Amniotic stem cell (primary cell): Measurements from ENCODE around the gene CHRNA5.

Source experiments
- DNase-seq: peaks from one replicate; lab custom pipeline; 2025; lab: John Stamatoyannopoulos, UW

Gene CHRNA5

DNA sequence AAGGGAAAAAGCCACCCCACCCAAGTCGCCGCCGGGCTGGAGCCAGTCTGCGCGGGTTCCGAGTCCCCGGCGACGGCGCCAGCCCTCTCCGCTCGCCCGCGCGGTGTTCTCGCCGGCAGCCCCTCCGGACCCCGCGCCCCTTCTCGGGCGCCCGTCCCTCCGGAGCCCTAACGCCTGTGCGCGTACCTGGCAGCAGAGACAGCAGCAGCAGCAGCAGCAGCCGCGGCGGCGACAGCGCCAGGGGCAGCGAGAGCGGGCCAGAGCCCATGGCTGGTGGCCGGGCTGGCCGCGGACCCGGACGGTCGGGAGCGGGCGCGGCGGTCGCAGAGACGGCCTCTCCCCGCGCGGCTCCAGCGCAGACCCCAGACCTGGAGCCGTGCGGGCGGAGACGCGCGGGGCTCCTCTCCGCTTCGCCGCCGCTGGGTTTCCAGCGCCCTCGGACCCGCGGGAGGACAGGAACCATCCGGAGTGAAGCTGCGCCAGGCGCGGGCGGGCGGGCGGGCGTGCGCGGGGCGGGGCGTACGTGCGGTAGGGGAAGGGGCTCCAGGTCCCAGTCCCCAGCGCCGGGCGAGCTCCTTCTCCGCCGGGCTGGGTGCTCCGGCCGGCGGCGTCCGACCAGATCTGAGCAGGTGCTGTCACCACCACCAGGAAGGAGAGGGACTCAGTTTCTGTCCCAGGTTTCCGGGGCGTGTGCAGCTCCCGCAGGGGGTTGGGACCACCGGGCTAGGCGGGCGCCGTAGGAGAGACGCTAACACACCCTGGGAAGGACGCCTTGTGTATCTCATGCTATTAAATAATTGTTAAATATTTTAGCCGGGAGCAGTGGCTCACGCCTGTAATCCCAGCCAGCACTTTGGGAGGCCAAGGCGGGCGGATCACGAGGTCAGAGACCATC, 55.5 kb downstream of the CHRNA5 start, which contains the start of gene CHRNA3:
Gene CHRNA3, minus strand, starts transcription at position 470 of the 895 bp plus-strand sequence. Its CDS starts 202 bp downstream, at position 268.
- DNase-seq, result no peak

DNA sequence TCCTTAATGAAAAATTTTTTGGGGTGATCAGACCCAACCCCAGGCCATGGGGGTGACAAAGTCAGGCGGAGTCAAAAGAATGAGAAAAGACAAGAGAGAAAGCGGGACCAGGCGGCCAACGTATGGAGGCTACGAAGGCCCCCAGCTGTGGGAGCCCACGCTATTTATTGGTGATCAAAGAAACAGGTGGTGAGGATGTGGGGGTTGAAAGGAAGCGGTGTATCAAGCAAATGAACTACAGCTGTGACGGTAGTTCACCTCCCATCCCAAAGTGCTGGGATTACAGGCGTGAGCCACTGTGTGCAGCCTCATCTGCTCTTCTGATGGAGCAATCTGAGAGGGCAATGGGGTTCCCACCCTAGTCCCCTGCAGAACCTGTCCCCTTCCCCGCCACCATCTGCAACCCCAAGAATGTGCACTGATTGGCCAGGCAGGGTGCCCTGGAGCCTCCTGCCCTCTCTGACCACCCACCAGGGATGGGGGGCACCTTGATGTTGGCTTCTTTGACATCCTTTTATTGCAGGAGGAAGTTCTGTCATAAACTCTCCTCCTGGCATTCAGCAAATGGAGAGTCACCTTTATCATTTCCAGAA, 56.6 kb downstream of the CHRNA5 start:
- no peak for DNase-seq

DNA sequence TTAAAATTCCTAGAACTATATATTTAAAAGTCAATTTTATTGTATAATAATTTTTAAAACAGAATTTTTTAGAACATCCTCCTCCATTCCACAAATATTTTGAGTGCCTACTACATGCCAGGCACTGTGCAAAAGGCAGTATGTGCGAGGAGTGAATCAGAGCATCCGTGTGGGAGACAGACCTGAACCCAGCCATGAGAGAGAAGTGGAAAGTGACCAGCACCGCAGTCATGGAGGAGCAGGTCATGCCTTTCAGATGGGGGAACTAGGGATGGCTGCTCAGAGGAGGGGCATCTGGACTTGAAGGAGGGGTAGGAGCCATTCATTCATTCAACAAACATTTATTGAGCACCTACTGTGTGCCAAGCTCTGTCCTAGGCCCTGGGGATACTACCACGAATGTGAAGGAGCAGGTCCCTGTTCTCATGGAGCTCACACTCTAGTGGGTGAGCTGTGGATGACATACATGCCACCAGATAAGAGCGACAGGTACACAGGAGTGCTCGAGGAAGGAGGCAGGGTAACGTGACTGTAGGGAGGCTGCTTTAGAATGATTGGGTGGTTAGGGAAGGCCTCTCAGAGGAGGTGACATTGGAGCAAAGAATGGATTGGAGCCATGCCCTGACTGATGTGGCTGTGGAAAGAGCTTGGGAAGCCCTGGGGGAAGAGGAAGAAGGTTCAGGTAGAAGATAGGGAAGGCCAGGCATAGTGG, 58.6 kb downstream of the CHRNA5 start:
- DNase-seq, result no peak

DNA sequence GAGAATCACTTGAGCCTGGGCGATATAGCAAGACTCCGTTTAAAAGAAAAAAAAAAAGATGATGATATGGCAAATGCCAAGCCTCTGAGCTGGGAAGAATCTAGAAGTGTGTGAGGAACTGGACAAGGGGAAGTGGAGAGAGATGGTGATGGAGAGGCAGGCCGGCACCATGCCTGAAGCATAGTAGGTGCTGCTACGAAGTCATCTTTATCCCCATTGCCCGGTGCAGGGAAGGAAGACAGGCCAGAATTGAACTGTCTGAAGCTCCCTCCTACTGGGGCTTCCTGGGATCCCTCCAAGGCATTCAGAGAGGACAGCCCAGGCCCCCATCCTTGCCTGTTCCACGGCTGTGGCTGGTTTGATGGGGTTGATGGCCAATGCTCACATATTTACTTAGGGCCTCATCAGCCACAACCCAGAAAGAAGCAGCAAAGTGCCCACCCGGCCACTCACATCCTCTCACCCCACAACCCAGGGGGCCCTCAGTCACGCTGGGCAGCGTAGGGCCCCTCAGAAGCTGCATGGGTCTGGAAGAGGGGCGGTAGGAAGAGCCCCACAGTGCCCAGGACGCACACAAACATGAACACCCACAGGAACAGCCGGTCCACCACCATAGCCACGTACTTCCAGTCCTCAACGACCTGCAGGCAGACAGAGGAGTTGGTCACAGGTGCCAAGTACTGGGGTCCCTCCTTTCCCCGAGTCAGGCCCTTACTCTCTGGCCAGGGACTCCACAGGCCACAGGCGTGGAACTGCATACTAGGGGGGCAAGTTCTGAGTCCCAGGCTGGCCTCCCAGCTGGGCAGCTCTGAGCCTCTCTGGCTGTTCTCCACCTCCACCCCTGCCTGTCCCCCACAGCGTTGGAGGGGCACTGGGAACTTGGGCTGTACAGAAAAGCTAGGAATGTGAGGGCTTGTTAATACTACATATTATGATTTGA, 59.6 kb downstream of the CHRNA5 start:
- no peak for DNase-seq

DNA sequence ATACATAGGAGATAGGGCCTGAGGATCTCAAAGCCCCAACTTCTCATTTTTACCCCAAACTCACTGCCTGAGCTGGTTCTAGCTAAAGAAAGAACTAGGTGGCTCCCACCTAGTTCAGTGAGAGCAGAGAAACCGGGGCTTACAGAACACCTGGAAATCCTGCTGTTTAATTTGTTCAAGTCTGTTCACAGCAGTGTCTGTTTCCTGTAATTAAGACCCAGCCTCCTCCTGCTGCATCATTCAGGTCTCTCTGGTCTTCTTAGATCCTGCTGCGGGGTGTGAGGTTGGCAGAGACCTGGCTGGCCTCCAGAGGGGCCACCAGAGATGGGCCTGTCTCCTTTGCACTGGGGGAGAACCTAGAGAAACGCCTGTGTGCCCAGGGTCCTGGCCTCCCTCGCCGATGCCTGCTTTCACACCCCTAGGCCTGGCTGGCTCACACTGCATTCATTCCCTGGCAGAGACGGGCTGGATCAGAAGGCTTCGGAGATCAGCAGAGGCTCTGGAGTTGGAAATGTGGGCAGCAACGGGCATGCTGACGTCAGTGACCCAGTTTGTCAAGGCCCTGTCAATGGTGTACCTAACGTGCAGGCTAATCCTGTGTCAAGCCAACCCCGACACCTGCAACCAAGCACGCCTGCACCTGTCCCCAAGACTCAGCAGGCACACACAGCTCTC, 60.4 kb downstream of the CHRNA5 start:
- DNase-seq, result no peak

DNA sequence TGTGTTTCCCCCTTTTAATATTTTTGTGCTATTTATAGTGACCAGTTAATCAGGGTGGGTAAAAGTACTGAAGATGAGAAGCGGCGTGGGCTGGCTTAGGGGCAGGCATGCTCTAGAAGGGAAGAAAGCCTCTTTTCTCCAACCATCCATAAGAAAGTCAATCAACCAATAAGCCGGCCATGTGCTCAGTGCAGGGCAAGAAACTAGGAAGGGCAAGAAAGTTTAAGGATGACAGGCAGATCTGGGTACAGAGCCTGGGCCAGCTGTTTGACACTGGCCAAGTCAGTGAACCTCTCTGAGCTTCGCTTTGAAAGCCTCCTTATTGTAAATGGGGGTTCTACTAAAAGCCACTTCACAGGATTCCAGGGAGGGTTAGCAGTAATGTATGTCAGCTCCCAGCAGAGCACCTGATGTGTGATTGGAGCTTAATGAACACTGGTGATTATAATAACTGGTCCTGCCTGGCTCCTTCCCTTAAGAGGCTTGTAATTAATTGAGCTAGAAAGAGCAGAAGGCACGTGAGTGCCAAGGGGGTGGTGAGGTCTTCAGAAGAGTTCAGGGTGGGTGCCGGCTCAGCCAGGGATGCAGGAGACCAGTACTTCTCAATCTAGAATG, 61.2 kb downstream of the CHRNA5 start:
- no peak for DNase-seq

DNA sequence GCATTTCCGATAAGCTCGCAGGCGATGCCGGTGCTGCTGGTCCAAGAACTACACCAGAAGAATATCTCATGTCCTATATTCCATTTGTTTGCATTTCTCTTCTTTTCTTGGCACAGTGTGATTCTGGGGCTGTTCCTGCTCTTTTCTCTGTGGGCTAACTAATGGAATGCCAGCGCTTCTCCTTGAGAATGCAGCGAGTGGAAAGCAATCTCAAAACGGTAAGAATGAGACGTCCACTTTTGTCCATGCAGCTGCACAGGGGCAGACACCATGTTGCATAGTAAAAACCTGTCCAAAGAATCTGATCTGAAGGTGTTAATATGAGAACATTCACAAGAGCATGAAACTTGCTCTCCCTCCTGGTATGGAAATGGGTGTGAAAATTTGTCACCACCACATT, 62.0 kb downstream of the CHRNA5 start:
- DNase-seq, result no peak

DNA sequence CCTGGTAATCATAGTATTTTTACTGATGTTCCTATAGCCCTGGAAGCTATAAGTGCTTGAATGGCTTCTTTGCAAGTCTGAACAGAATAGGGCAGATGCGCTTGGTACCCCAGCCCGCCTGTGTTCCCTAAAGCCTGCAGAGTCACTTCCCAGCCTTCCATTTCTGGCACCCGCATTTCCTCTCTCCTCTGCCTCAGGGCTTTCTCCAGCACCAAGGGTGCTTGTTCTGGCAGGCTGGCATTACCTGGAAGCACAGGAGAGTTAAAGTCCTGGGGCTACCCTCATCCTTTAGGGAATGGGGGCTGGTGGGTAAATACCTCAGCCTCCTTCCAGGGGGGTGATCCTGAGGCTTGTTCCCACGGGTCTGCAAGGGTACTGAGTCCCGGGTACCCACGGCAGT, 62.9 kb downstream of the CHRNA5 start:
- no peak for DNase-seq

DNA sequence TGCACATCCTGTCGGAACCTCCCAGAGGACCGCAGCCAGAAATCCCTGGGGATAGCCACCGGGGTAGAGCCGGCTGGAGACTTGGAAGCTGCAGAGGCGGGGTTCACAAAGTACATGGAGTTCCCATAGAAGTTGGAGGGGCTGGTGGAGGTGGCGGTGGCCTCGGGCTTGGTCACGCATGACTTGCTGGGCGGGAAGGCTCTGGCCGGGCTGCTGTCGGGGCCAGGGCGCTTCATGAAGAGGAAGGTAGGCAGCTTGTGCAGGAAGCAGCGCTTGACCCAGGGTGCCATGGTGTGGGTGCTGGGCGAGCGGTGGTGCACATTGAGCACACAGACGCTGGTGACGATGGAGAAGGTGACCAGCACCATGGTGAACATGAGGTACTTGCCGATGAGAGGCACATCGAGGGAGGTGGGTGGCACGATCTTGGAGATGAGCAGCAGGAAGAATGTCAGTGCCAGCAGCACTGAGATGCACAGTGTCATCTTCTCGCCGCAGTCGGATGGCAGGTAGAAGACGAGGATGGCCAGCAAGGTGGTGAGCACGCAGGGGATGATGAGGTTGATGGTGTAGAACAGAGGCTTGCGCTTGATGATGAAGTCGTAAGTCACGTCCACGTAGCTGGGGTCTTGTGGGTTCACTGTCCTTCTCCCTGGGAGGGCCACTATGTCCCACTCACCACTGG, 63.9 kb downstream of the CHRNA5 start:
- no peak for DNase-seq

DNA sequence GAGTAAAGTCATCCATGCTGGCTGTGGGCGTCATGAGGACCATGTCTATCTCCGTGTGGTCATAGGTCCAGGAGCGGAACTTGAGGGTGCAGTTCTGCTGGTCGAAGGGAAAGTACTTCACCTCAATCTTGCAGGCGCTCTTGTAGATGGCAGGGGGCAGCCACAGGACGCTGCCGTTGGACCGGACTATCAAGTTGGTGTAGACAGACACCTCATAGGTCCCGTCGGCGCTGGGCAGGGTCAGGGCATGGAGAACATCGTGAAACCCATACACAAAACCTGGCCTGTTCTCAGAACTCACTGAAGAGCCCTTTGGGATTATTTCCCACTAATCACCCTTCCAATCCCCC, 64.4 kb downstream of the CHRNA5 start:
- no peak for DNase-seq

DNA sequence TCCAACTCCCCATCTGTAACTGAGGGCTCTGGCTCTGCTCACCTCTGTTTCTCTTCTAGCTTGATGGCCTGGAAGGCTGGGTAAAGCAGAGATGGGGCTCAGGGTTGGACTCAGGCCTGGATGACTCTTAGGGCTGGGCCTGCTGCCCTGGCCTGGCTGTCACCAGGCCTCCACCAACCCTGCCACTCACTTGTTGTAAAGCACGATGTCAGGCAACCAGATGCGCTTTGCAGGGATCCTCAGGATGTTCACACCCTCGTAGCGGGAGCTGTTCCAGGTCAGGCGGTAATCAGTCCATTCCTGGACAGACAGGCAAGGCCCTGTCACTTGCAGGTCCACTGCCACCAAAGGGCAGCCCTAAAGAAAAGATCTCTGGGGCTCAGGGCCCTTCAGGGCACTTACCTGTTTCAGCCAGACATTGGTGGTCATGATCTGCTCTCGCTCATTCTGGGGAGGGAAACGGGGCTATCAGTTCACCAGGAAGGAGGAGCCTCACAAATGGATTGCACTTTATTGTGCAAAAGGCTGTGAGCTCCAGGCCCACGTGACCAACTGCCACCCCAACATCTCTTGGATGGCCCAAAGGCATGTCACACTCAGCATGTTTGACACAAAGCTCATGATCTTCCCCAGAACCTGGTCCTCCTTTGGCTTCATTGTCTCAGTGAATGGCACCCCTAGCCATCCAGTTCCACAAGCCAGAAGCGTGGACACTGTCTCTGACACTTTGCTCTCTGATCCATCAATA, 65.7 kb downstream of the CHRNA5 start:
- DNase-seq, result no peak

DNA sequence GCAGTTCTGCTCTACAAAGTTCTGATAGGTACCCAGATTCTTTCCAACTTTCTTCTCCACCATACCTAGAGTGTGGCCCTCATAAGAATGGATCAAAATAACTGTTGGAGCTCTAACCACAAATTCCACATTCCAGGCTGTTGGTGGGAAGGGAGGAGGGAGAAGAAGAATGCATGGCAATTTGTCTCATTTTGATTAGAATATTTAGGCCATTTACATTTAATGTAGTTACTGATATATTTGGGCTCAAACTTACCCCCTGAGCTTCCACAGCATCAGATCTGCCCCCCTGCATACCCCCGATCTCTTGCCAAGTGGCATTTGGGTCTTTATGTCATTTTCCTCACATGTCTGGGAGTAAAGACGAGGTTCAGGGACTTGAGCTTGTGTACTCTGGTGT, 68.0 kb downstream of the CHRNA5 start:
- no peak for DNase-seq

DNA sequence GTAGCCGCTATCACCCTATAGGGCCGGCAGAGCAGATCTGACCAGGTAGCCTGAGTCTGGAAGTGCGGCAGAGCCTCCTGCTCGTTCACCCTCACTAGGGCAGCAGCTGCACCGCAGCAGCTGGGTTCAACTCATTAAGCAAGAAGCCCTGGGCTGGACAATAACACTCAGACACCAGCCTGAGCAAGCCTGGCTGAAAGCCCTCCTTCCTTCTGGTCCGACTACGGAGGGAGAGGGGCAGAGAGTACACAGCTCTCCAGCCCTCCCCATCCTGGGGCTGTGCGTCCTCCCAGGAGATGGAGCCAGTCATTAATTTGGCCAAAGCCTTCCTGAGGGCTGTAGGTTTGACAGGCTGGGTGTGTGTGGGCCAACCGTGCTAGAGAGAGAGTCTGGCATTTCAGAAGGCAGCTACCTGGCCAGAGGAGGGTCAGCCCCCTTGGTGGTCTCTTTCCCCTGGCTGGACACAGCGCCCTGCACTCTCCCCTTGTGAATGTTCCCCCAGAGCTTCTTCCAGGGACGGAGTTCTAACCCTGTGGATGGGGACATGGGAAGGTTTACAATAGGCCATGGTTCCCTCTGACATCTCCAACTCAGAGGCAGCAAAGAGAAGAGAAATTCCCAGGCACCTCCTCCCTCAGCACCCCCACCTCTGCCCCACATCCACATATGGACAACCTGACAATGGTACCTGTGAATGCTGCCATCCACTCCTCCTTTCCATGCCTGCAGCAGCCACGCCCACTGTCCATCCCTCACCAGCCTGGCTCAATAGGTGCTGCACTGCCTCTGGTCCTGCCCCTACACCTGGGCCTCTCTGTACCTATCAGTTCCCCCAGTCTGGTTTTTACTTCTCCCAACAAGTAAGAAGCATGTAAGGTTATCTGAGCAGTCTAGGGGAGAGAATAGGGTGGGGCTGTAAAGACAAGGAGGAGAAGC, 69.2 kb downstream of the CHRNA5 start:
- DNase-seq, result no peak

DNA sequence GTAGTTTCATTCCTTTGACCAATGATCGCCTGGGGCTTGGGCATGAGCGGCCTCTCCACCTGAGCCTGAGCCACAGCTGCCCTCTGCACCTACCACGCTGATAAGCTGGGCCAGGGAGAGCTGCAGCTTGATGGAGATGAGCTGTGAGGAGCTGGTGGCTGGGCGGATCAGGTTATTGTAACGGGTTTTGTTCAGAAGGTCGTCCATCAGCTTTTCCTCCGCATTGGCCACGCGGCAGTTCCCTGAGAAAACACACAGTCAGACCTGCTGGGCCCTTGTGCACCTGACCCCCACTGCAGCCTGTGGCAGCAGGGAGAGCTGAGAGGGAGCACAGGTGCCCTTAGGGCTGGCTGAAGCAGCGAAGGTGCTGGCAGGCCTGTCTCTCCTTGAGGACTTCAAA, 70.0 kb downstream of the CHRNA5 start:
- DNase-seq, result no peak

DNA sequence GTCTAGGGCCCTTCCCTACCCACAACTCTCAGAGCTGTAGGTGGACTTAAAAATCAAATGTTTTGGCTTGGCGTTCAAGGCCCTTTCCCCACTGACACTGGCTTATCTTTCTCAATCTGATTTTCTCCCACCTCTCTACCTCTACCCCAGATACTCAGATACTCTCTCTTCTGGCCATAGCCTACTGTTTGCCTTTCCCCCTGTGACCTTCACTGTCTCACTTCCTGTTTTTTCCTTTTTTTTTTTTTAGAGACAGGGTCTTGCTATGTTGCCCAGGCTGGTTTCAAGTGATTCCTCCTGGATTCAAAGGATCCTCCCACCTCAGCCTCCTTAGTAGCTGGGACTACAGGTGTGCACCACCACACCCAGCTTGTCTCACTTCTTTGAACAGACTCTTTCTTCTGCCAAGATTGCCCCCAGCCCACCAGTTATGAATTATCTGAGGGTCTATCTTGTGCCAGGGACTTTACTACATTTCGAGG, 71.1 kb downstream of the CHRNA5 start:
- DNase-seq, result no peak

DNA sequence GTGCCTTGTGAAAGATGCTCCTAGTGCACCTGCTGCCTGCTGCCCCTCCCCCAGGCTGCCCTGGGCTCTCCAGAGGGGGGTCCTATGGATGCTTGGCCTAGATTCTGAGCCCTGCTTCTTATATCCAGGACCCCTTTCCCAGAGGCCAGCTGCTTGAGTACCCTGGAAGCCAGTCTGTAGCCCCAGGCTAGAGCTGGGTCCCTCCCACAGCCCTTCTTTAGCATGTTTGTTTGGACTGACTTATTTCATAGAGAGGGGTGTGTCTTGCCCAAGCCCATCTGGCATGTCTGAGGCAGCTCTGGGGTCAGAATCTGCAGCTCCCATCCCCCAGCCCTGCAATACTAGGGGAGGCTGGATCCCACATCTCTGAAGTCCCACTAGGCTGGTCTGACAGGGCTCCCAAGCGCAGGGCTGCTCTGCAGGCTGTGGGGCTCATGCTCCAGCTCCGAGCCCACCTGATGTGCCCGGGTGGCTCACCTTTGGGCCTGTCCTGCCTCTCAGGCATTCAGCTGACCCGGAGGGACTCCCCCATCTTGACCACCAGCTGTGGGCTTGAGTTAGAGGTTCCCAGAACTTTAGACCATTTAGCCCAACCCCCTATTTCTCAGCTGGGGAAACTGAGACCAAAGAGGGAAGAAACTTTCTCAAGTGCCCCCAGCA, 72.6 kb downstream of the CHRNA5 start:
- no peak for DNase-seq

DNA sequence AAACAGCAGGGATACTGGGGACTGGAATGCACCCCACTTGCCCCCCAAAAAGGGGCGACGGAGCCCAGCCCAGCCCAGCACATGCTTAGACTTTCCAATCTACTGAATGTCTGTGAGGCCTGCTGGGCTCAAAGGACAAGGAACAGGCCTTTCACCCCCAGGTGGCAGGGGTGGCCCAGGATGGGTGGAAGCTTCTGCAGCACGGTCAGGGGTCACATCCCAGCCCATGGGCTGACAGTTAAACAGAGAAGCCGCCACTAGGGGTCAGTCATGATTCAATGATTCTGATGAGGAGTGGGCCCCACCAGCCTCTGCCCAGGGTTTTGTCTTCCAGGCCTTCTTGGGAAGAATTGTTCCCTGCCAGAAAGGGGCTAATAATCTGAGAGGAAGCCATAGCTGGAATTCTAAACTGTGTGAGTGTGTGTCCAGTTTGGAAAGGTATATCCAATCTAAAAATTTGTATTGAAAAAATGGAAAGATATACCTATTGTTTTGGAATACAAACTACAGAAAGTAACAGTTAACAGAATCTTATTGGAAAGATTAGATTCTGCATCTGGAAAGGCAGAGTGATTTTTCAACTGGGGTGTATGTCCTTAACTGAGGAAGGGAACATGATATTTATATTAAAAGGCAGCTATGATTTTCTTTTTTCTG, 73.5 kb downstream of the CHRNA5 start:
- DNase-seq, result no peak
